Adipocyte (in vitro differentiated cells): ENCODE measurements around the gene SLC30A2.

Source experiments
- DNase-seq: peaks from one replicate; pipeline ENCODE4 v3.0.0-alpha.2; 2015; ENCODE audit warnings: low read depth
- H3K27me3 ChIP-seq: replicated peaks from 2 replicates; pipeline ENCODE4 v1.7.0; 2013; ENCODE audit warnings: mild to moderate bottlenecking, low read length, moderate library complexity; ENCODE audit not compliant: control insufficient read depth, insufficient read depth
- H3K36me3 ChIP-seq: 2 replicates; pipeline ENCODE4 v1.7.0; 2013; ENCODE audit warnings: low read length, mild to moderate bottlenecking, moderate library complexity; ENCODE audit not compliant: control insufficient read depth, insufficient read depth, severe bottlenecking
- H3K4me1 ChIP-seq: 2 replicates; pipeline ENCODE4 v1.7.0; 2013; ENCODE audit warnings: mild to moderate bottlenecking, low read length, moderate library complexity; ENCODE audit not compliant: control insufficient read depth, insufficient read depth
- H3K4me3 ChIP-seq: 2 replicates; pipeline ENCODE4 v1.7.0; 2013; ENCODE audit warnings: mild to moderate bottlenecking, low read length, moderate library complexity
- H3K9ac ChIP-seq: 2 replicates; pipeline ENCODE4 v1.7.0; 2013; ENCODE audit warnings: mild to moderate bottlenecking, low read length, moderate library complexity
- H3K9me3 ChIP-seq: 2 replicates; pipeline ENCODE4 v1.7.0; 2013; ENCODE audit warnings: mild to moderate bottlenecking, low read length, moderate library complexity; ENCODE audit not compliant: control insufficient read depth

The SLC30A2 gene

DNA sequence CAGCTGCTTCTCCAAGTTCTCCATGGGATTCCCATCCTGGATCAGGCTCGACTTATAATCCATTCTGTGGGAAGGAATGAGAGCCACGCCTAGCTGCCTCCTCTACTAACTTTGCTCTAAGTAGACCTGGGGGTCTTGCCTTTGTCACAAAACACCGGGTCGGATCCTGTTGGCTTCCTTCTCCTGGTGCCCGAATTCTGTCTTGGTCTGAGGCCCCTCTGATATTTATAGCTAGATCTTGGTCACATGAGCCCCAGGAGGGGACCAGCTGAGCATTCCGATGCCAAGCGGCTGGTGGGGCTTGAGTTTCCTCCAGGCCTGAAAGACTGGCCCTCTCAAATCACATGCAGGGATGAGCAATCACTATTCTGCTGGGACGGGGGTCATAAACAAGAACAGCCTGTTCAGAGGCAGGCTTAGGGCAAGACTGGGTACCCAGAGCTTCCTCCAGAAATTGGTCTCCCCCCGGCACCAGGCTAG, 21.6 kb upstream of the SLC30A2 start, which contains the start of gene TRIM63:
TRIM63 (minus strand) TSS at position 199 of the 480 bp plus-strand sequence; CDS start at position 63, 136 bp downstream.
- H3K36me3 ChIP-seq: no peaks in the 10 kb centered on the region
- no peak within 1 kb of the TSS for H3K9ac ChIP-seq
- H3K9me3 ChIP-seq: no peaks in the 10 kb centered on the region
- no peak for DNase-seq
- peak within 1 kb of the TSS; percentile 64 for H3K4me3 ChIP-seq
- peaks cover 9% of the 10 kb centered on the region for H3K4me1 ChIP-seq
- peaks cover 54% of the 10 kb centered on the region for H3K27me3 ChIP-seq

DNA sequence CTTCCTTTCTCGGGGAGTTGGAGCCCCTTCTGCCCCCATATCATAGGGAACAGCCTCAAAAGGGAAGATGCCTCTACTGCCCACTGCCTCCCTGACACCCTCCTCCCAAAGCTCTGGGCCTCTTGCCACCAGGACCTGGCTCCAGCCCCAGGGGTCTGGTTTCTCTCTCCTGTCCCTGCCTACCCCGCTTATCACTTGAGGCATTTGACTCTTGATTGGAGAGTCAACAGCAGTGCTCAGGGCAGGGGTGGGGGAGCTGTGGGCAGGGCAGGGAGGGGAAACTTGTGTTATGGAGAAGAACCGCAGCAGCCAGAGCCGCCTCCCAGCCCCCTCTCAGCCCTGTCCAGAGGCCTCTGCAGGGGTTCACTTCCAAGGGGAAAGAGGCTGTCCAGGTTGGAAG, 20.9 kb upstream of the SLC30A2 start:
- no peaks in the 10 kb centered on the region for H3K36me3 ChIP-seq
- H3K9ac ChIP-seq: no peak overlapping the region
- DNase-seq: no peak
- peaks cover 9% of the 10 kb centered on the region for H3K4me1 ChIP-seq
- H3K27me3 ChIP-seq: peaks cover 50% of the 10 kb centered on the region
- peak overlapping the region; percentile 64 for H3K4me3 ChIP-seq
- H3K9me3 ChIP-seq: no peaks in the 10 kb centered on the region

DNA sequence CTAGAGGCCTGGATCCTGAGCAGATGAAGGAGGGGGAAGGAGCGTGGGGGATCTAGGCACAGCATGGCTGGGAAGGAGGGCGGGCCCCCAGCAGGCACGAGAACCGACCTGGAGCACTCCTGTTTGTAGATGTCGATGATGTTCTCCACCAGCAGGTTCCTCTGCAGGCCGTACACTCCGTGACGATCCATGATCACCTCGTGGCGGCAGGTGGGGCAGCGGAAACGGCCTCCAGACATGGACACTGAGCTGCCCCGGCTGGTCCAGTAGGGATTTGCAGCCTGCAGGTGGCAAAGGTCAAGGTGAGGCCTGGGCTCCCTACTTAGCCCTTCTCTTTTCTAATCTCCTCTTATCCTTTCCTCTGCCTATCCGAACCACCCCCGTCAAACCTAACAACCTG, 20.2 kb upstream of the SLC30A2 start:
- H3K27me3 ChIP-seq: peaks cover 53% of the 10 kb centered on the region
- H3K4me1 ChIP-seq: peaks cover 9% of the 10 kb centered on the region
- no peaks in the 10 kb centered on the region for H3K9me3 ChIP-seq
- no peak overlapping the region for H3K9ac ChIP-seq
- no peaks in the 10 kb centered on the region for H3K36me3 ChIP-seq
- no peak for DNase-seq
- peak overlapping the region; percentile 42 for H3K4me3 ChIP-seq

DNA sequence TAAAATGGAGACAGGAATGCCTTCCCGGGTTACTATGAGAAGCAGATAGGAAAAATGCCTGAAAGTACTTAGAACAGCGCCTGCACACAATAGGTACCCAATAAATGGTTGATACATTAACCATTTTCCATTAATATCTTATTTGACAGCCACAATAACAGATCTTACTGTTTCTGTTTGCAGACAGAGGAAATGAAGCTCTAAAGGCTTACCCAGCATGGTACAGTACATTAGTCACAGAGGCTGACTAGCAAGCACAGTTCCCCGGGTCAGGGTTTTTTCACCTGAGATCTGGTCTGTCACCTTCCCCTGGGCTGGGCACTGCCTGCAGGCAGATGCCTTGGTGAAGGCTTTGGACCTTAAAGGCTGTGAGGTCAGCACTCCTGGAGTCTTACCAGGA, 18.6 kb upstream of the SLC30A2 start:
- no peak overlapping the region for H3K9ac ChIP-seq
- DNase-seq: no peak
- no peaks in the 10 kb centered on the region for H3K36me3 ChIP-seq
- peaks cover 57% of the 10 kb centered on the region for H3K27me3 ChIP-seq
- H3K4me1 ChIP-seq: peaks cover 9% of the 10 kb centered on the region
- no peak overlapping the region for H3K4me3 ChIP-seq
- H3K9me3 ChIP-seq: no peaks in the 10 kb centered on the region

DNA sequence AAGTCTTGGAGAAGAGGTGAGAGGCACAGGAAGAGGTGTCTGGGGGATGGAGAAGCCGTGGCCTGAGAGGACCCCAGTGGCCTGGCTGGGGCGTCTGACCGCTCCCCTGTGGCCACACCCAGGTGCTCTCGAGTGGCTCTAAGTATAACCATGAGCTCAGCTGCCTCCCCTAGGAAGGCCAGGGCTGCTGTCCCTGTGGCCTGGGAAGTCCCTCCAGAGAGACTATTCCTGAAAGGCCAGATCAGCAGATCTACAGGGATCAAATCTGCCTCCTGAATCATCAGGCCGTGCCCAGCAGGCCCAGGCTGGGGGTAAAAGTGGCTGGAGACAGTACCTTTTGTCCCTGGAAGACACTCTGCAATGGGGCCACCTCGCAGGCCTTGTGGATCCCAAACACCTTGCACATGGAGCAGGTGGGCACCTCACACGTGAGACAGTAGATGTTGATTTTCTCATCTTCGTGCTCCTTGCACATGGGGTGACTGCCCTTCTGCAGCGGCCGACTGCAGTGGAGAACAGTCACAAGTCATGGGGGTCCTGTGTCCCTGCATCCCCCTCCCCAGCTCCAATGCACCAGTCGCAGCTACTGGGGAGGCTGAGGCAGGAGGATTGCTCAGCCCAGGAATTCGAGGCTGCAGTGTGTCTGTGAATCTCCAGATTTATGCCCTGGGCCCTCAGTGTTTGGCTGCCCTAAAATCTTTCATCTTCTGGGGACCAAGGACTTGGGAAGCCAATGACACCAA, 15.1 kb upstream of the SLC30A2 start:
- Histone ChIP-seq H3K36me3 (no peaks in the 10 kb centered on the region), H3K27me3 (peaks cover 68% of the 10 kb centered on the region)

DNA sequence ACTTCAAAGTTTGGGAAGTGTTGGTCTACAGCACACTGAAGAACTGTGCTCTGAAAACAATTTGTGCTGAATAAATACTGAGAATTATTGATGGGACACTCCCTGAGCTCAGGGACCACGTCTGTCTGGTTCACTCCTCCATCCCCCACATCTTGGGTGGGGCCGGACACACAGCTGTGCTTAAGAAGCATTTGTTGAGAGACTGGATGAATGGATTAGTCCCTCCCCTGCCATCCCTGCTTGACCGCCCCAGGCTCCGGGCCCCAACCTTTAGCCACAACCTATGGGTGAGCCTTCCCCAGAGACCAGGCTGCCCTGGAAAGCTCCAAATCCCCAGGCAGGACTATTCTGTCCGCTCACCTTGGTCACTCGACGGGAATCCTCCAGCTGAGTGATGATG, 14.0 kb upstream of the SLC30A2 start:
- no peak overlapping the region for H3K4me3 ChIP-seq
- H3K9ac ChIP-seq: no peak overlapping the region
- no peak for DNase-seq
- no peaks in the 10 kb centered on the region for H3K36me3 ChIP-seq
- no peaks in the 10 kb centered on the region for H3K4me1 ChIP-seq
- no peaks in the 10 kb centered on the region for H3K9me3 ChIP-seq
- H3K27me3 ChIP-seq: peaks cover 70% of the 10 kb centered on the region

More for the DNA sequence above, 15.1 kb upstream of the SLC30A2 start:
- Histone ChIP-seq H3K4me3 (no peak overlapping the region), H3K4me1 (no peaks in the 10 kb centered on the region), H3K9ac (no peak overlapping the region), H3K9me3 (no peaks in the 10 kb centered on the region)
- no peak for DNase-seq

DNA sequence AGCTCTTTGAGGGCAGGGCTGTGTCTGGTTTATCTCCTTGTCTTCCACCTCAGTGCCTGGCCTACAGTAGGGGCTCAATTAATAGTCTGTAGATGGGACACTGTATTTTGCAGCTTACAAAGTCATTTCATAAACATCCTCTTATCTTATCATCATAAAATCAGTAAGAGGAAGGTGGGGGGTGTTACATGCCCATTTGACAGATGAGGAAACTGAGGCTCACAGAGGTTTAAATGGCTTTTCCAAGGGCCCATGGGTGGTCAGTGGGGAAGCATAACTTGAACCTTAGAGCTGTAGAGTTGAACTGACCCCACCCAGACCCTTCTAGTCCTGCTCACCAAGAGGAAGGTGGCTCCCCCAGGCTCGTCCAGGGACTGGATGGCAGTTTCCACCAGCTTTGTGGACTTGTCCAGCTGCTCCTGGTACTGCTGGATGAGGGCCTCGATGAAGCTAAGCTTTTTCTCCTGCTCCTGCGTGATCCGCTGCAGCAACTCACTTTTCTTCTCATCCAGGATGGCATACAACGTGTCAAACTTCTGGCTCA, 12.2 kb upstream of the SLC30A2 start:
- Histone ChIP-seq H3K9ac (no peak overlapping the region), H3K9me3 (no peaks in the 10 kb centered on the region), H3K4me3 (no peak overlapping the region), H3K4me1 (no peaks in the 10 kb centered on the region), H3K36me3 (no peaks in the 10 kb centered on the region), H3K27me3 (peaks cover 79% of the 10 kb centered on the region)
- DNase-seq: no peak

DNA sequence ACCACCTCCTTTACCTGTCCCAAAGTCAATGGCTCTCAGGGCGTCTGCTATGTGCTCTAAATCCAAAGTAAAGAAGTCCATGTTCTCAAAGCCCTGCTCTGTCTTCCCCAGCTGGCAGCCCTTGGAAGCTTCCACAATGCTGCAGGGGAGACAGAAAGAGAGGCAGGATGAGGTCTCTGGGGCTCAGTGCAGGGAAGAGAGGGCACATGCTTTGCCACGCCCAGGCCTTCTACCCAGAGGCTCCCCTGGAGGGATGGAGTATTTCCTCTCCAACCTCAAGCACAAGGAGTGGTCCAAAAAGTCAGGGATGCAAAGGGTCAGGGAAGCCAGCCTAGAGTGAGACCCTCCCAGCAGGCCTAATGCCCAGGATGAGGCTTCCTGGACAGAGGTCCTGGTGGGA, 11.3 kb upstream of the SLC30A2 start:
- H3K27me3 ChIP-seq: peaks cover 81% of the 10 kb centered on the region

DNA sequence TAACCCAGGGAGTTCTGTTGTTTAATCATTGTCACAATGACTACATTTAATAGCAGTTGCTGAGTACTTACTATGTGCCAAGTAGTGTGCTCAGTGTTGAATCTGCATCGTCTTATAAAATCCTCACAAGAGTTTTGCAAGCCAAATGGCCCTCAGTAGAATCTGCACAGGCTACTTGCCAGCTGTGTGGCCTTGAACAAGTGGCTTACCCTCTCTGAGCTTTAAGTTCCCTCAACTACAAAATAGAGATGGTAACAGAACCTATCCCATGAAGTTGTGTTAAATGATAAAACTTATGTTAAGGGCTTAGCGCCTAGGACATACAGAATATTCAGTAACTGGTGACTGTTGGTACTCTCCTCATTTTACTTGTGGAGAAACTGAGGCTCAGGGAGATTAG, 9.1 kb upstream of the SLC30A2 start:
- Histone ChIP-seq H3K9me3 (no peaks in the 10 kb centered on the region), H3K4me1 (no peaks in the 10 kb centered on the region), H3K27me3 (peaks cover 67% of the 10 kb centered on the region), H3K36me3 (no peaks in the 10 kb centered on the region), H3K4me3 (no peak overlapping the region), H3K9ac (no peak overlapping the region)
- no peak for DNase-seq

More for the DNA sequence above, 11.3 kb upstream of the SLC30A2 start:
- DNase-seq: no peak
- no peaks in the 10 kb centered on the region for H3K4me1 ChIP-seq
- H3K9me3 ChIP-seq: no peaks in the 10 kb centered on the region
- no peaks in the 10 kb centered on the region for H3K36me3 ChIP-seq
- H3K4me3 ChIP-seq: no peak overlapping the region
- no peak overlapping the region for H3K9ac ChIP-seq

DNA sequence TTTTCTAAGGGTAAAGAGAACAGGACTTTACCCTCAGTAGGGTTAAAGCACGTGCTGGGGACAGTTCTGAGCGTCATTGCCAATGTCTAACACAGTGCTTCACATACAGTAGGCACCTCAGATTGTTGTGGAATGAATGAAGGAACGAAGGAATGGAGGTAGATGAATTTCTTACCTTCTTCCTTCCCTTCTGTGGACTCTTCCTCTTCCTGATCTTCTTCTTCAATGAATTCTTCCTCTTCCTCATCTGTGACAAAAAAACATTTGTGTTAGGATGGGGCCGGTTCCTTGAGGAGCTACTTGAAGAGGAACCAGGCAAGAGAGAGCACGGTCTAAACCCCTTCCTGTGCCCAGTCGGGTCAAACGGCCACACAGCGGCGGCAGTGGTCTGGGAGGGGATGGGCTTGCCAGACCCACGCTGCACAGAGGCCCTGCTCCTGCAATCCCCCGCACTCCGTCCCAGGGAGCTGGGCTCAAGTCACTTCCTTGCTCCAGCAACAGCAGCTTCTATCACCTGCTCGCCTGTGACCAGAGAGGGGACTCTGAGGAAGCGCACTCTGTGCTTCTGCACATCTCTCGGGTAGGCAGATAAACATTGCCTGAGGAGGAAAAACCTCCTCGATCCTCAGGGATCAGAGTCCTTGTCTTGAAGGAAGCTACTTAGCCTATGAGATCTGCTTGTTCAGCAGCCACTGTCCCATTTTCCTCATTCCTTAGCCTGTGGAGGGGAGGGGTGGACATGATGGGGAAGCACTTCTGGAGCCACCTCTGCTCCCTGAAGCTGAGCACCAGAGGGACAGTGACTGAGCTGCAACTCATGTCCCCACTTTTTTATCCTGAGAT, 8.0 kb upstream of the SLC30A2 start:
- Histone ChIP-seq H3K4me3 (no peak overlapping the region), H3K9ac (no peak overlapping the region), H3K9me3 (no peaks in the 10 kb centered on the region), H3K4me1 (no peaks in the 10 kb centered on the region), H3K36me3 (no peaks in the 10 kb centered on the region), H3K27me3 (peaks cover 68% of the 10 kb centered on the region)
- no peak for DNase-seq

DNA sequence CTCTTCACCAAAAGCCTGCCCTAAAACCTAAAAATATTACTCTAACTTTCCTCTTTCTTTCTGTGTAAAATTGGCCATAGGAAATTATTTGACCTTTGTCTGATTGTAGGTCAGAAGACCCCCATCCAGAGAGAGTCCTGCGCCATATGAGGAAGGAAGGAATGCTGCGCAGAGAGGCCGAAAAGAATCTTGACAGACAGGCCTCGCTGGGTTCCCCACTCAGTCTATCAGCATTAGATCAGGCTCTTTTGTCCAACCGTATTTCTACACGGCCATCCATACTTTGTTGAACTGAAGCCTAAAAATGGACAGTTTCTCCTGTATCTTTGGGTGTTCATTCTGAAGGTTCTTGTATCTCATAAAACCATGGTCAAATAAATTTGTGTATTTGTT, 4.3 kb upstream of the SLC30A2 start:
- Histone ChIP-seq H3K9me3 (no peaks in the 10 kb centered on the region), H3K27me3 (peaks cover 72% of the 10 kb centered on the region), H3K9ac (no peak overlapping the region), H3K4me3 (no peak overlapping the region), H3K4me1 (no peaks in the 10 kb centered on the region), H3K36me3 (no peaks in the 10 kb centered on the region)
- DNase-seq: no peak
